PFSK-1 (cell line): Measurements from ENCODE around the gene ACSL3.

Experiments
- FOXP2 ChIP-seq: optimal IDR thresholded peaks from 2 replicates; pipeline ENCODE3; 2011; ENCODE audit warnings: borderline replicate concordance, control low read depth, inconsistent platforms; ENCODE audit not compliant: insufficient read depth; ENCODE audit errors: extremely low read length, extremely low read depth
- POLR2AphosphoS5 ChIP-seq: IDR thresholded peaks from 2 replicates; pipeline ENCODE4 v1.6.1; 2012; ENCODE audit warnings: low read depth, mild to moderate bottlenecking, control low read depth, low read length, moderate library complexity
- SIN3A ChIP-seq: IDR thresholded peaks from 2 replicates; pipeline ENCODE4 v1.6.1; 2012; ENCODE audit warnings: mild to moderate bottlenecking, low read length, moderate library complexity, borderline replicate concordance; ENCODE audit not compliant: insufficient read depth
- TAF1 ChIP-seq: IDR thresholded peaks from 2 replicates; pipeline ENCODE4 v1.6.1; 2012; ENCODE audit warnings: low read length, control low read depth, borderline replicate concordance; ENCODE audit not compliant: insufficient read depth
- TF ChIP-seq, protein P1 (sequence below), 2 experiments: IDR thresholded peaks; 2 replicates each; pipeline versions ENCODE4 v1.6.1 to v1.8.0; 2011 to 2012; ENCODE audit warnings: low read depth in 2 of 2, low read length in 2 of 2, control low read depth in 1 of 2, inconsistent platforms in 1 of 2, mild to moderate bottlenecking in 1 of 2, moderate library complexity in 1 of 2; ENCODE audit not compliant: insufficient read depth in 1 of 2

DNA sequence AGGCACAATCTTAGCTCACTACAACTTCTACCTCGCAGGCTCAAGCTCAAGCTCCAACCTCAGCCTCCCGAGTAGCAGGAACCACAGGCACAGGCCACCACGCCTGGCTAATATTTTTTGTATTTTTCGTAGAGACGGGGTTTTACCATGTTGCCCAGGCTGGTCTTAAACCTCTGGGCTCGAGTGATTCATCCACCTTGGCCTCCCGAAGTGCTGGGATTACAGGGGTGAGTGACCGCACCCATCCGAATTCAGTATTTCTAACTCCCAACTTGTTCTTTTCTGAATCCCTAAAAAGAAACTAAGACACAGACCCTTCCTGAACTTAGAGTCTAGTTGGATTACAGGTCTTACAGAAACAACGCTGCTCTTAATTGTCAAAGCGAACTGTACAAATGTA, 32.3 kb upstream of the ACSL3 start:
- TF ChIP-seq SIN3A: no peak
- TF ChIP-seq POLR2AphosphoS5: no peak
- TF ChIP-seq TAF1: no peak
- no peak for TF ChIP-seq FOXP2
- TF ChIP-seq, protein P1, sequence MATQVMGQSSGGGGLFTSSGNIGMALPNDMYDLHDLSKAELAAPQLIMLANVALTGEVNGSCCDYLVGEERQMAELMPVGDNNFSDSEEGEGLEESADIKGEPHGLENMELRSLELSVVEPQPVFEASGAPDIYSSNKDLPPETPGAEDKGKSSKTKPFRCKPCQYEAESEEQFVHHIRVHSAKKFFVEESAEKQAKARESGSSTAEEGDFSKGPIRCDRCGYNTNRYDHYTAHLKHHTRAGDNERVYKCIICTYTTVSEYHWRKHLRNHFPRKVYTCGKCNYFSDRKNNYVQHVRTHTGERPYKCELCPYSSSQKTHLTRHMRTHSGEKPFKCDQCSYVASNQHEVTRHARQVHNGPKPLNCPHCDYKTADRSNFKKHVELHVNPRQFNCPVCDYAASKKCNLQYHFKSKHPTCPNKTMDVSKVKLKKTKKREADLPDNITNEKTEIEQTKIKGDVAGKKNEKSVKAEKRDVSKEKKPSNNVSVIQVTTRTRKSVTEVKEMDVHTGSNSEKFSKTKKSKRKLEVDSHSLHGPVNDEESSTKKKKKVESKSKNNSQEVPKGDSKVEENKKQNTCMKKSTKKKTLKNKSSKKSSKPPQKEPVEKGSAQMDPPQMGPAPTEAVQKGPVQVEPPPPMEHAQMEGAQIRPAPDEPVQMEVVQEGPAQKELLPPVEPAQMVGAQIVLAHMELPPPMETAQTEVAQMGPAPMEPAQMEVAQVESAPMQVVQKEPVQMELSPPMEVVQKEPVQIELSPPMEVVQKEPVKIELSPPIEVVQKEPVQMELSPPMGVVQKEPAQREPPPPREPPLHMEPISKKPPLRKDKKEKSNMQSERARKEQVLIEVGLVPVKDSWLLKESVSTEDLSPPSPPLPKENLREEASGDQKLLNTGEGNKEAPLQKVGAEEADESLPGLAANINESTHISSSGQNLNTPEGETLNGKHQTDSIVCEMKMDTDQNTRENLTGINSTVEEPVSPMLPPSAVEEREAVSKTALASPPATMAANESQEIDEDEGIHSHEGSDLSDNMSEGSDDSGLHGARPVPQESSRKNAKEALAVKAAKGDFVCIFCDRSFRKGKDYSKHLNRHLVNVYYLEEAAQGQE (IDR thresholded peaks at IDR 0.05; ENCODE audit: insufficient read depth in 1 of 2, low read depth in 2 of 2, low read length in 2 of 2): no peak
